Type B pancreatic cell (in vitro differentiated cells): ENCODE data around the gene MRPL40. TPM values are rescaled to one million over a fixed set of nuclear protein-coding genes. Genes with fewer than 3 reads are reported as not detected.

Experiments
- DNase-seq: peaks from one replicate; pipeline ENCODE4 v3.0.0; 2021; ENCODE audit warnings: mixed read lengths; ENCODE audit not compliant: unreplicated experiment; ENCODE audit errors: extremely low spot score
- H3K27ac Mint-ChIP-seq: 2 replicates; pipeline ENCODE4 v1.8.0; 2021; ENCODE audit warnings: mild to moderate bottlenecking, mixed read lengths
- H3K27me3 Mint-ChIP-seq: 2 replicates; pipeline ENCODE4 v1.8.0; 2021; ENCODE audit warnings: mixed read lengths
- H3K36me3 Mint-ChIP-seq: 2 replicates; pipeline ENCODE4 v1.8.0; 2021; ENCODE audit warnings: mixed read lengths
- H3K4me1 Mint-ChIP-seq: one replicate; pipeline ENCODE4 v1.8.0; 2021; ENCODE audit warnings: mixed read lengths; ENCODE audit not compliant: unreplicated experiment
- H3K4me3 Mint-ChIP-seq: 2 replicates; pipeline ENCODE4 v1.8.0; 2021; ENCODE audit warnings: mild to moderate bottlenecking, mixed read lengths
- H3K9me3 Mint-ChIP-seq: 2 replicates; pipeline ENCODE4 v1.8.0; 2021; ENCODE audit warnings: mixed read lengths
- CTCF ChIP-seq: fragments of 200-600 bp; sonication (generic); conservative IDR thresholded peaks from 2 replicates; pipeline ENCODE4 v1.5.0; 2021; ENCODE audit warnings: antibody characterized with exemption, mild to moderate bottlenecking
- total RNA-seq: library from RNA; stranded (reverse); gene quantifications from 2 replicates; pipeline ENCODE4 v1.2.1, GENCODE V29; 2021; ENCODE audit warnings: low replicate concordance

The MRPL40 gene
- total RNA-seq, 1 donor from 2014 or later = 24.7 TPM

GRCh38 chr22:19469421-19469820, 37.1 kb downstream of the MRPL40 start:
- no peaks in the 10 kb centered on the region for H3K27me3 Mint-ChIP-seq
- DNase-seq = no peak
- no peaks in the 10 kb centered on the region for H3K4me1 Mint-ChIP-seq
- H3K9me3 Mint-ChIP-seq = no peaks in the 10 kb centered on the region
- peaks cover 18% of the 10 kb centered on the region for H3K36me3 Mint-ChIP-seq
- no peak overlapping the region for H3K4me3 Mint-ChIP-seq
- no peak overlapping the region for H3K27ac Mint-ChIP-seq
- TF ChIP-seq CTCF = no peak

- Mint-ChIP-seq H3K27ac (no peak overlapping the region), H3K4me1 (no peaks in the 10 kb centered on the region), H3K36me3 (peaks cover 18% of the 10 kb centered on the region)
Measured at GRCh38 chr22:19470010-19470409, 37.7 kb downstream of the MRPL40 start.

GRCh38 chr22:19471572-19471971, 39.2 kb downstream of the MRPL40 start:
- Mint-ChIP-seq H3K4me1 (no peaks in the 10 kb centered on the region), H3K36me3 (peaks cover 13% of the 10 kb centered on the region), H3K27me3 (no peaks in the 10 kb centered on the region), H3K9me3 (no peaks in the 10 kb centered on the region), H3K4me3 (no peak overlapping the region), H3K27ac (no peak overlapping the region)
- TF ChIP-seq CTCF = no peak
- DNase-seq = no peak

More at GRCh38 chr22:19470010-19470409, 37.7 kb downstream of the MRPL40 start:
- Mint-ChIP-seq H3K27me3 (no peaks in the 10 kb centered on the region), H3K9me3 (no peaks in the 10 kb centered on the region), H3K4me3 (no peak overlapping the region)
- TF ChIP-seq CTCF = no peak
- no peak for DNase-seq

- H3K27ac Mint-ChIP-seq = no peak overlapping the region
- H3K36me3 Mint-ChIP-seq = peaks cover 13% of the 10 kb centered on the region
- peaks cover 3% of the 10 kb centered on the region for H3K4me1 Mint-ChIP-seq
Measured at GRCh38 chr22:19472233-19472632, 39.9 kb downstream of the MRPL40 start.

GRCh38 chr22:19473578-19473977, 41.2 kb downstream of the MRPL40 start:
- no peak overlapping the region for H3K27ac Mint-ChIP-seq
- no peaks in the 10 kb centered on the region for H3K9me3 Mint-ChIP-seq
- DNase-seq = no peak
- TF ChIP-seq CTCF = peak; percentile 19
- H3K4me3 Mint-ChIP-seq = no peak overlapping the region
- peaks cover 8% of the 10 kb centered on the region for H3K36me3 Mint-ChIP-seq
- H3K4me1 Mint-ChIP-seq = peaks cover 13% of the 10 kb centered on the region
- H3K27me3 Mint-ChIP-seq = no peaks in the 10 kb centered on the region

More at GRCh38 chr22:19472233-19472632, 39.9 kb downstream of the MRPL40 start:
- no peak overlapping the region for H3K4me3 Mint-ChIP-seq
- no peak for TF ChIP-seq CTCF
- no peak for DNase-seq
- H3K9me3 Mint-ChIP-seq = no peaks in the 10 kb centered on the region
- no peaks in the 10 kb centered on the region for H3K27me3 Mint-ChIP-seq

- no peak for TF ChIP-seq CTCF
- Mint-ChIP-seq H3K4me3 (peak overlapping the region; percentile 54), H3K4me1 (peaks cover 25% of the 10 kb centered on the region), H3K9me3 (no peaks in the 10 kb centered on the region), H3K27me3 (no peaks in the 10 kb centered on the region), H3K27ac (no peak overlapping the region), H3K36me3 (peaks cover 2% of the 10 kb centered on the region)
- DNase-seq = no peak
Measured at GRCh38 chr22:19476023-19476422, 43.7 kb downstream of the MRPL40 start.
